GM12801 (cell line): ENCODE data around the gene MTF1.

Experiments used
- CTCF ChIP-seq: IDR thresholded peaks from one replicate; pipeline ENCODE4 v1.5.1; 2011; ENCODE audit warnings: control low read depth; ENCODE audit not compliant: insufficient read length; ENCODE audit errors: extremely low read depth

Gene MTF1

GRCh38 chr1:37831809-37832208 is 27.6 kb downstream of the MTF1 start:
- TF ChIP-seq CTCF, result no peak

GRCh38 chr1:37831109-37831508 is 28.3 kb downstream of the MTF1 start:
- TF ChIP-seq CTCF, result no peak

GRCh38 chr1:37828410-37829074 is 30.9 kb downstream of the MTF1 start:
- no peak for TF ChIP-seq CTCF

GRCh38 chr1:37825506-37825905 is 33.9 kb downstream of the MTF1 start:
- no peak for TF ChIP-seq CTCF

- TF ChIP-seq CTCF, result no peak
These were observed 35.4 kb downstream of the MTF1 start for GRCh38 chr1:37824001-37824400.

- no peak for TF ChIP-seq CTCF
These were observed 36.2 kb downstream of the MTF1 start for GRCh38 chr1:37822906-37823815.

- no peak for TF ChIP-seq CTCF
These were observed 37.9 kb downstream of the MTF1 start for GRCh38 chr1:37821481-37821880.
